Measurements from ENCODE around the gene ABCB10. TPM values are rescaled to one million over a fixed set of nuclear protein-coding genes. Genes with fewer than 3 reads are reported as not detected.
"Not testable (repeated sequence)": the region's sequence is repeated elsewhere in the genome, so short reads cannot be mapped to it uniquely, and the experiment has no call there.

The ABCB10 gene
- polyA plus RNA-seq, 1 donor (not counting 4 experiments of a cell fraction or from before 2014, with no cell fraction given) = 14.3 TPM

GRCh38 chr1:229596925-229597699, 38.6 kb upstream of the ABCB10 start:
- Histone ChIP-seq H3K36me3 (ENCODE audit: control insufficient read depth in 2 of 2, extremely low read depth in 1 of 2, insufficient read depth in 2 of 2, low read length in 2 of 2) (peaks cover 17 to 18% of the 10 kb centered on the region in 2 experiments), H3K27me3 (ENCODE audit: control insufficient read depth, extremely low read depth, insufficient read depth, low read length) (no peaks in the 10 kb centered on the region), H3K4me3 (ENCODE audit: control insufficient read depth in 2 of 3, extremely low read depth in 1 of 3, insufficient read depth in 2 of 3, low read depth in 1 of 3, low read length in 3 of 3) (no peak overlapping the region), H3K9me3 (ENCODE audit: control insufficient read depth, low read depth, low read length) (no peaks in the 10 kb centered on the region), H3K4me1 (ENCODE audit: control insufficient read depth, extremely low read depth, insufficient read depth, low read length) (no peaks in the 10 kb centered on the region), H3K9me1 (ENCODE audit: control insufficient read depth, extremely low read depth, insufficient read depth, low read length) (no peaks in the 10 kb centered on the region), H4K20me1 (ENCODE audit: control insufficient read depth, extremely low read depth, insufficient read depth, low read length) (peaks cover 2% of the 10 kb centered on the region), H3K4me2 (ENCODE audit: control insufficient read depth, extremely low read depth, insufficient read depth, low read depth, low read length) (no peak overlapping the region), H3K9ac (ENCODE audit: control insufficient read depth, extremely low read depth, insufficient read depth, low read length) (no peak overlapping the region), H3K27ac (ENCODE audit: control insufficient read depth, insufficient read depth, low read length) (no peak overlapping the region), H3K79me2 (ENCODE audit: control insufficient read depth, insufficient read depth, low read length) (peaks cover 21% of the 10 kb centered on the region), H2AFZ (ENCODE audit: control insufficient read depth, low read length) (no peak overlapping the region)
- TF ChIP-seq EZH2 (IDR thresholded peaks at IDR 0.05; ENCODE audit: low read length) = no peak
- no peak for TF ChIP-seq CTCF (optimal IDR thresholded peaks at IDR 0.05 in 1 of 3, IDR thresholded peaks at IDR 0.05 in 1 of 3, conservative IDR thresholded peaks at IDR 0.05 in 1 of 3; ENCODE audit: extremely low read depth in 1 of 3, insufficient read depth in 2 of 3, low read length in 3 of 3)
- dilution Hi-C loops (cut with MboI; ENCODE audit: extremely low pct_ligation_motif_present, low sequenced_read_pairs) = no loop called here
- no peak for FAIRE-seq
- no peak for DNase-seq (ENCODE audit: low read depth, low spot score)

DNA sequence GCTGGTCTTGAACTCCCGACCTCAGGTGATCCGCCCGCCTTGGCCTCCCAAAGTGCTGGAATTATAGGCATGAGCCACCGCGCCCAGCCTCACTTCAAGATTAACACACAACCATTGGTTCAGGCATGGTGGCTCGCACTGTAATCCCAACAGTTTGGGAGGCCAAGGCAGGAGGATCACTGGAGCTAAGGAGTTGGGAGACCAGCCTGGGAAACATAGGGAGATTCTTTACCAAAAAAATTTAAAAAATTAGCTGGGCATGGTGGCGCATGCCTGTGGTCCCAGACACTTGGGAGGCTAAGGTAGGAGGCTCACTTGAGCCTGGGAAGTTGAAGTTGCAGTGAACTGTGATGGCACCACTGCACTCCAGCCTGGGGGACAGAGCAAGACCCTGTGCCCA, 37.4 kb upstream of the ABCB10 start:
- H3K4me3 ChIP-seq (ENCODE audit: control insufficient read depth in 2 of 3, extremely low read depth in 1 of 3, insufficient read depth in 2 of 3, low read depth in 1 of 3, low read length in 3 of 3); H3K9me3 ChIP-seq (ENCODE audit: control insufficient read depth, low read depth, low read length); FAIRE-seq; H3K4me2 ChIP-seq (ENCODE audit: control insufficient read depth, extremely low read depth, insufficient read depth, low read depth, low read length); H3K4me1 ChIP-seq (ENCODE audit: control insufficient read depth, extremely low read depth, insufficient read depth, low read length); DNase-seq (ENCODE audit: low read depth, low spot score); H3K9ac ChIP-seq (ENCODE audit: control insufficient read depth, extremely low read depth, insufficient read depth, low read length); H4K20me1 ChIP-seq (ENCODE audit: control insufficient read depth, extremely low read depth, insufficient read depth, low read length); dilution Hi-C loops (cut with MboI; ENCODE audit: extremely low pct_ligation_motif_present, low sequenced_read_pairs); H3K9me1 ChIP-seq (ENCODE audit: control insufficient read depth, extremely low read depth, insufficient read depth, low read length); H2AFZ ChIP-seq (ENCODE audit: control insufficient read depth, low read length); H3K27me3 ChIP-seq (ENCODE audit: control insufficient read depth, extremely low read depth, insufficient read depth, low read length); H3K27ac ChIP-seq (ENCODE audit: control insufficient read depth, insufficient read depth, low read length): not testable (repeated sequence)
- Histone ChIP-seq H3K79me2 (ENCODE audit: control insufficient read depth, insufficient read depth, low read length) (peaks cover 18% of the 10 kb centered on the region), H3K36me3 (ENCODE audit: control insufficient read depth in 2 of 2, extremely low read depth in 1 of 2, insufficient read depth in 2 of 2, low read length in 2 of 2) (peaks cover 16% of the 10 kb centered on the region in 2 experiments)

Measured in keratinocyte (primary cell).